Eye (tissue), 1 donor: ENCODE data around the gene GPR87.

ENCODE experiments used
- DNase-seq: peaks from one replicate; pipeline ENCODE4 v3.0.0-alpha.2; 2015

Gene GPR87

GRCh38 chr3:151316267-151316991, at the start of gene GPR87:
GPR87 (minus strand) TSS chr3:151316820; CDS start chr3:151300100, 16,720 bp downstream.
- peak; percentile 15 for DNase-seq

GRCh38 chr3:151362751-151363174, 46.1 kb upstream of the GPR87 start:
- no peak for DNase-seq

- no peak for DNase-seq
These were observed 40.8 kb upstream of the GPR87 start for GRCh38 chr3:151357463-151357850.

- no peak for DNase-seq
These were observed 40.3 kb upstream of the GPR87 start for GRCh38 chr3:151356794-151357462.

- no peak for DNase-seq
These were observed 35.0 kb upstream of the GPR87 start for GRCh38 chr3:151351648-151352047.

GRCh38 chr3:151351219-151351618, 34.6 kb upstream of the GPR87 start:
- DNase-seq: no peak

- no peak for DNase-seq
These were observed 34.0 kb upstream of the GPR87 start for GRCh38 chr3:151350656-151351055.

- no peak for DNase-seq
These were observed 30.8 kb upstream of the GPR87 start for GRCh38 chr3:151347432-151347831.

- no peak for DNase-seq
These were observed 29.7 kb upstream of the GPR87 start for GRCh38 chr3:151346292-151346691.

GRCh38 chr3:151345859-151346258, 29.2 kb upstream of the GPR87 start:
- no peak for DNase-seq

GRCh38 chr3:151331696-151332095, 15.1 kb upstream of the GPR87 start:
- DNase-seq: no peak

GRCh38 chr3:151330899-151331298, 14.3 kb upstream of the GPR87 start:
- no peak for DNase-seq

- no peak for DNase-seq
These were observed 13.8 kb upstream of the GPR87 start for GRCh38 chr3:151330379-151330778.

- DNase-seq: no peak
These were observed 12.7 kb upstream of the GPR87 start, which contains the start of gene P2RY13 for GRCh38 chr3:151329363-151329762. P2RY13 (minus strand) TSS chr3:151329549; CDS start chr3:151329528, 21 bp downstream.

- no peak for DNase-seq
These were observed 11.8 kb upstream of the GPR87 start for GRCh38 chr3:151328298-151328995.

- DNase-seq: no peak
These were observed 11.1 kb upstream of the GPR87 start for GRCh38 chr3:151327571-151328198.

GRCh38 chr3:151322511-151322910, 5.9 kb upstream of the GPR87 start:
- DNase-seq: no peak

- DNase-seq: no peak
These were observed 4.9 kb upstream of the GPR87 start for GRCh38 chr3:151321526-151321925.

- no peak for DNase-seq
These were observed 3.5 kb upstream of the GPR87 start for GRCh38 chr3:151320131-151320530.

- DNase-seq: no peak
These were observed 3.0 kb upstream of the GPR87 start for GRCh38 chr3:151319628-151320027.

GRCh38 chr3:151318991-151319390, 2.4 kb upstream of the GPR87 start:
- DNase-seq: peak; percentile 8

- DNase-seq: peak; percentile 4
These were observed 1.7 kb upstream of the GPR87 start for GRCh38 chr3:151318313-151318712.

- no peak for DNase-seq
These were observed 774 bp downstream of the GPR87 start for GRCh38 chr3:151315846-151316245.
